HepG2 (cell line): Measurements from ENCODE around the gene F8A1. TPM values are rescaled to one million over a fixed set of nuclear protein-coding genes. Genes with fewer than 3 reads are reported as not detected.

Experiments
- ATAC-seq: fragments of 200-7000 bp; cut with Tn5 transposase; 3 replicates; pipeline ENCODE4 v1.9.1; 2020; ENCODE audit warnings: mild to moderate bottlenecking, moderate library complexity
- BruUV-seq: library from RNA; stranded (reverse); fragments of 400-500 nt; replicated peaks from 2 replicates; lab custom pipeline; 2021; lab: Mats Ljungman, UMichigan
- CTCF ChIA-PET: fragments of 300-600 bp; formaldehyde crosslinking; extraction: SDS; loops from one replicate; lab custom pipeline; 2021; ENCODE audit warnings: low total read pairs, inconsistent platforms, low intra/inter-chr PET ratio; lab: Yijun Ruan, JAX
- POLR2A ChIA-PET: fragments of 350-600 bp; sonication (Branson Sonifier 250); formaldehyde crosslinking; loops from one replicate; lab custom pipeline; 2020; ENCODE audit warnings: antibody characterized with exemption, inconsistent platforms; lab: Yijun Ruan, JAX
- DNase-seq: peaks from one replicate; pipeline ENCODE4 v3.0.0-alpha.2; 2015; ENCODE audit warnings: low spot score
- FAIRE-seq: peaks from 3 replicates; lab custom pipeline; 2011; peaks lifted over from hg19 to GRCh38; lab: Jason Lieb, UNC
- H2AFZ ChIP-seq: one replicate; pipeline ENCODE4 v1.6.1; 2011; ENCODE audit warnings: low read length, inconsistent platforms
- H3K27ac ChIP-seq: fragments of 300-600 bp; 3 replicates; pipeline ENCODE4 v1.8.0; 2011; ENCODE audit warnings: mixed run types, mild to moderate bottlenecking, mixed read lengths, low read length, inconsistent platforms; ENCODE audit not compliant: insufficient read depth; ENCODE audit errors: extremely low read length
- H3K27me3 ChIP-seq, 2 experiments: fragments of 200-600 bp in 1 of 2; 2 replicates in 1 of 2; 3 replicates in 1 of 2; pipeline versions ENCODE4 v1.6.0 to v1.8.0; 2011; ENCODE audit warnings: low read length in 2 of 2, mild to moderate bottlenecking in 2 of 2, moderate library complexity in 2 of 2, inconsistent platforms in 1 of 2; ENCODE audit not compliant: insufficient read depth in 2 of 2, control insufficient read depth in 1 of 2
- H3K36me3 ChIP-seq, 2 experiments: fragments of 200-600 bp in 1 of 2; replicated peaks in 1 of 2; 2 replicates in 1 of 2; 3 replicates in 1 of 2; pipeline versions ENCODE4 v1.5.1 to v1.8.0; 2011; ENCODE audit warnings: low read length in 2 of 2, inconsistent platforms in 1 of 2; ENCODE audit not compliant: insufficient read depth in 2 of 2, control insufficient read depth in 1 of 2
- H3K4me1 ChIP-seq: 2 replicates; pipeline ENCODE4 v1.5.1; 2012; ENCODE audit warnings: low read length, inconsistent platforms; ENCODE audit not compliant: insufficient read depth
- H3K4me2 ChIP-seq: 2 replicates; pipeline ENCODE4 v1.6.0; 2011; ENCODE audit warnings: low read depth, low read length, inconsistent platforms
- H3K4me3 ChIP-seq, 3 experiments: fragments of 200-600 bp in 1 of 3; sonication (generic), shearing (Covaris generic) in 1 of 3; replicated peaks in 1 of 3; 2 replicates each; pipeline ENCODE4 v1.5.1; 2011 to 2016; ENCODE audit warnings: low read length in 3 of 3, inconsistent platforms in 2 of 3, low read depth in 2 of 3, mild to moderate bottlenecking in 2 of 3, control low read depth in 1 of 3, mixed read lengths in 1 of 3; ENCODE audit not compliant: insufficient read depth in 1 of 3
- H3K79me2 ChIP-seq: one replicate; pipeline ENCODE4 v1.6.1; 2011; ENCODE audit warnings: low read length, inconsistent platforms; ENCODE audit not compliant: insufficient read depth
- H3K9ac ChIP-seq: 2 replicates; pipeline ENCODE4 v1.6.0; 2011; ENCODE audit warnings: mild to moderate bottlenecking, low read depth, low read length, inconsistent platforms; ENCODE audit not compliant: insufficient read depth
- H3K9me3 ChIP-seq: 2 replicates; pipeline ENCODE4 v1.5.1; 2012; ENCODE audit warnings: mild to moderate bottlenecking, low read length
- H4K20me1 ChIP-seq: 2 replicates; pipeline ENCODE4 v1.6.0; 2011; ENCODE audit warnings: inconsistent platforms, mild to moderate bottlenecking, low read length, moderate library complexity; ENCODE audit not compliant: insufficient read depth
- ATF7-NPFF ChIP-seq: sonication (generic); formaldehyde crosslinking; IDR thresholded peaks from 2 replicates; pipeline ENCODE4 v1.8.1; 2023; ENCODE audit warnings: mild to moderate bottlenecking, low read depth, missing genetic modification reagents, moderate library complexity
- GZF1 ChIP-seq: sonication (generic); formaldehyde crosslinking; IDR thresholded peaks from 2 replicates; pipeline ENCODE4 v1.5.1; 2020; ENCODE audit warnings: mild to moderate bottlenecking, missing genetic modification reagents
- KDM6A ChIP-seq: IDR thresholded peaks from 2 replicates; pipeline ENCODE4 v1.6.1; 2016; ENCODE audit warnings: low read depth
- NFKBIZ ChIP-seq: IDR thresholded peaks from 2 replicates; pipeline ENCODE4 v1.6.1; 2018; ENCODE audit warnings: missing genetic modification reagents, missing compliant biosample characterization
- NR2F2 ChIP-seq: IDR thresholded peaks from 2 replicates; pipeline ENCODE4 v1.6.1; 2012; ENCODE audit warnings: low read depth, inconsistent platforms, borderline replicate concordance
- SKI ChIP-seq: fragments of 450-650 bp; IDR thresholded peaks from one replicate; pipeline ENCODE4 v1.6.1; 2018; ENCODE audit warnings: mild to moderate bottlenecking; ENCODE audit not compliant: partially characterized antibody
- TOPORS ChIP-seq: sonication (generic); formaldehyde crosslinking; IDR thresholded peaks from 2 replicates; pipeline ENCODE4 v1.8.0; 2023; ENCODE audit warnings: mild to moderate bottlenecking, missing genetic modification reagents
- ZIK1 ChIP-seq: sonication (generic); formaldehyde crosslinking; IDR thresholded peaks from 2 replicates; pipeline ENCODE4 v1.5.0; 2020; ENCODE audit warnings: mild to moderate bottlenecking, low read depth, missing genetic modification reagents, borderline replicate concordance
- ZNF17 ChIP-seq: sonication (generic); formaldehyde crosslinking; IDR thresholded peaks from 2 replicates; pipeline ENCODE4 v1.5.0; 2020; ENCODE audit warnings: mild to moderate bottlenecking, missing genetic modification reagents
- ZNF33A ChIP-seq: sonication (generic); formaldehyde crosslinking; IDR thresholded peaks from 2 replicates; pipeline ENCODE4 v1.5.1; 2020; ENCODE audit warnings: missing genetic modification reagents, mild to moderate bottlenecking, moderate library complexity, borderline replicate concordance
- ZNF564 ChIP-seq: sonication (generic); formaldehyde crosslinking; IDR thresholded peaks from 2 replicates; pipeline ENCODE4 v1.8.1; 2023; ENCODE audit warnings: mild to moderate bottlenecking, missing genetic modification reagents
- ZNF720 ChIP-seq: sonication (generic); formaldehyde crosslinking; IDR thresholded peaks from 2 replicates; pipeline ENCODE4 v1.4.0; 2020; ENCODE audit warnings: missing genetic modification reagents
- WGBS: methylation state at CpG from one replicate; pipeline ENCODE4 v1.1.6; 2017; ENCODE audit warnings: low lambda C conversion rate; 5-methylcytosine and 5-hydroxymethylcytosine counted together
- in situ Hi-C: cut with HindIII; loops from 2 replicates; pipeline ENCODE4 v1.10.0; 2017; ENCODE audit warnings: low pct_unique_long_range_greater_than_20kb; ENCODE audit not compliant: extremely low pct_ligation_motif_present
- intact Hi-C: fragments of 100-400 bp; cut with micrococcal nuclease; formaldehyde crosslinking; loops from one replicate; pipeline ENCODE4 v1.10.0; 2022; ENCODE audit not compliant: unreplicated experiment
- polyA plus RNA-seq, 8 experiments: library from polyadenylated mRNA; depleted of rRNA in 3 of 8; stranded (reverse) in 7 of 8; unstranded in 1 of 8; fragments of >200 nt; fragmentation: Illumina TruSeq in 4 of 8; extraction: Trizol in 4 of 8; gene quantifications; 2 replicates each; pipeline versions ENCODE4 v1.2.1 to v1.2.3, GENCODE V29; 2011 to 2016; ENCODE audit warnings: low read depth in 4 of 8, missing spikeins in 1 of 8, mixed read lengths in 1 of 8; ENCODE audit not compliant: insufficient read depth in 1 of 8
- total RNA-seq, 5 experiments: library from RNA; depleted of rRNA; stranded (reverse); fragments of >200 nt; fragmentation: Illumina TruSeq; extraction: Trizol; gene quantifications; 2 replicates each; pipeline ENCODE4 v1.2.3, GENCODE V29; 2016; ENCODE audit warnings: low read depth in 1 of 5
- TF ChIP-seq, protein P1 (sequence below): IDR thresholded peaks from 2 replicates; pipeline ENCODE4 v1.6.1; 2016
- TF ChIP-seq, protein P2 (sequence below): fragments of 450-650 bp; IDR thresholded peaks from 2 replicates; pipeline ENCODE4 v1.6.1; 2016

F8A1 gene
- total and polyA plus RNA-seq, 2 of the 13 experiments (the other 11 are each of a cell fraction or from before 2014, with no cell fraction given): 3.6 to 5.0 TPM

DNA sequence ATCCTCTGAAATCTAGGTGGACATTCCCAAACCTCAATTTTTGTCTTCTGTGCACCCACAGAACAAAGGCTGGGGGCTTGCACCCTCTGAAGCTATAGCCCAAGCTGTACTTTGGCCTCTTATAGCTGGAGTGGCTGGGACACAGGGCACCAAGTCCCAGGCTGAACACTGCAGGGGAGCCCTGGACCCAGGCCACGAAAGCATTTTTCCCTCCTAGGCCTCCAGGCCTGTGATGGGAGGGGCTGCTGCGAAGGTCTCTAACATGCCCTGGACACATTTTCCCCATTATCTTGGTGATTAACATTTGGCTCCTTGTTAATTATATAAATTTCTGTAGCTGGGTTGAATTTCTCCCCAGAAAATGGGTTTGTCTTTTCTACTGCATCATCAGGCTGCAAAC is 27.9 kb downstream of the F8A1 start:
- Histone ChIP-seq H3K4me2 (no peak overlapping the region), H3K9me3 (no peaks in the 10 kb centered on the region), H3K9ac (no peak overlapping the region), H3K4me1 (no peaks in the 10 kb centered on the region), H2AFZ (no peak overlapping the region), H3K79me2 (no peaks in the 10 kb centered on the region), H4K20me1 (no peaks in the 10 kb centered on the region), H3K27ac (no peak overlapping the region), H3K36me3 (no peaks in the 10 kb centered on the region), H3K4me3 (no peak overlapping the region), H3K27me3 (no peaks in the 10 kb centered on the region)
- BruUV-seq: no TSS peak
- TF ChIP-seq NR2F2 (no peak), GZF1 (CRISPR knock-in tag) (no peak), ZNF720 (CRISPR knock-in tag) (no peak), ZNF33A (CRISPR knock-in tag) (no peak), SKI (no peak), TOPORS (CRISPR knock-in tag) (no peak), NFKBIZ (CRISPR knock-in tag) (no peak), ZNF17 (CRISPR knock-in tag) (no peak), ATF7-NPFF (CRISPR knock-in tag) (no peak), ZIK1 (CRISPR knock-in tag) (no peak), KDM6A (CRISPR knock-in tag) (no peak), ZNF564 (CRISPR knock-in tag) (no peak)
- TF ChIP-seq, protein P1, sequence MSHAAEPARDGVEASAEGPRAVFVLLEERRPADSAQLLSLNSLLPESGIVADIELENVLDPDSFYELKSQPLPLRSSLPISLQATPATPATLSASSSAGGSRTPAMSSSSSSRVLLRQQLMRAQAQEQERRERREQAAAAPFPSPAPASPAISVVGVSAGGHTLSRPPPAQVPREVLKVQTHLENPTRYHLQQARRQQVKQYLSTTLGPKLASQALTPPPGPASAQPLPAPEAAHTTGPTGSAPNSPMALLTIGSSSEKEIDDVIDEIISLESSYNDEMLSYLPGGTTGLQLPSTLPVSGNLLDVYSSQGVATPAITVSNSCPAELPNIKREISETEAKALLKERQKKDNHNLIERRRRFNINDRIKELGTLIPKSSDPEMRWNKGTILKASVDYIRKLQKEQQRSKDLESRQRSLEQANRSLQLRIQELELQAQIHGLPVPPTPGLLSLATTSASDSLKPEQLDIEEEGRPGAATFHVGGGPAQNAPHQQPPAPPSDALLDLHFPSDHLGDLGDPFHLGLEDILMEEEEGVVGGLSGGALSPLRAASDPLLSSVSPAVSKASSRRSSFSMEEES (CRISPR knock-in tag): no peak
- TF ChIP-seq, protein P2, sequence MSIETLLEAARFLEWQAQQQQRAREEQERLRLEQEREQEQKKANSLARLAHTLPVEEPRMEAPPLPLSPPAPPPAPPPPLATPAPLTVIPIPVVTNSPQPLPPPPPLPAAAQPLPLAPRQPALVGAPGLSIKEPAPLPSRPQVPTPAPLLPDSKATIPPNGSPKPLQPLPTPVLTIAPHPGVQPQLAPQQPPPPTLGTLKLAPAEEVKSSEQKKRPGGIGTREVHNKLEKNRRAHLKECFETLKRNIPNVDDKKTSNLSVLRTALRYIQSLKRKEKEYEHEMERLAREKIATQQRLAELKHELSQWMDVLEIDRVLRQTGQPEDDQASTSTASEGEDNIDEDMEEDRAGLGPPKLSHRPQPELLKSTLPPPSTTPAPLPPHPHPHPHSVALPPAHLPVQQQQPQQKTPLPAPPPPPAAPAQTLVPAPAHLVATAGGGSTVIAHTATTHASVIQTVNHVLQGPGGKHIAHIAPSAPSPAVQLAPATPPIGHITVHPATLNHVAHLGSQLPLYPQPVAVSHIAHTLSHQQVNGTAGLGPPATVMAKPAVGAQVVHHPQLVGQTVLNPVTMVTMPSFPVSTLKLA: no peak
- in situ Hi-C loops (no loop called here), intact Hi-C loops (no loop called here)
- ATAC-seq (no peak), FAIRE-seq (no peak), DNase-seq (no peak)
- ChIA-PET POLR2A (no interaction called here), CTCF (no interaction called here)
- 0% methylated on average over 1 of the region's 2 CpGs for WGBS
